Measurements from ENCODE around the gene GPX3.
A peak's percentile ranks its signal among the peaks of the same experiment; 100 is the strongest.

DNA sequence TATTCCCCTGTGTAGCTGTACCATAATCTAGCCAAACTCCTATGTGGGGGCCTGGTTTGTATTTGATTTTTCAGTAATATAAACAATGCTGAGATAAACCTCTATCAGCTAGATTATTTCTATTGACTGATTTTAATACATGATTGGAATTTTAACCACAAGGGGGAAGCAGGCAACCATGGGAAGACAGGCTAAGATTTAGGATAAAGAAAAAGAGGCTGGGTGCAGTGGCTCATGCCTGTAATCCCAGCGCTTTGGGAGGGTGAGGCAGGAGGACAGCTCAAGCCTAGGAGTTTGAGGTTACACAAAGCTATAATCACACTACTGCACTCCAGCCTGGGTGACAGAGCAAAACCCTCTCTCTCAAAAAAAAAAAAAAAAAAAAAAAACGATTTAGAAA lies 18.1 kb upstream of the GPX3 start:
- TF ChIP-seq, protein P1, sequence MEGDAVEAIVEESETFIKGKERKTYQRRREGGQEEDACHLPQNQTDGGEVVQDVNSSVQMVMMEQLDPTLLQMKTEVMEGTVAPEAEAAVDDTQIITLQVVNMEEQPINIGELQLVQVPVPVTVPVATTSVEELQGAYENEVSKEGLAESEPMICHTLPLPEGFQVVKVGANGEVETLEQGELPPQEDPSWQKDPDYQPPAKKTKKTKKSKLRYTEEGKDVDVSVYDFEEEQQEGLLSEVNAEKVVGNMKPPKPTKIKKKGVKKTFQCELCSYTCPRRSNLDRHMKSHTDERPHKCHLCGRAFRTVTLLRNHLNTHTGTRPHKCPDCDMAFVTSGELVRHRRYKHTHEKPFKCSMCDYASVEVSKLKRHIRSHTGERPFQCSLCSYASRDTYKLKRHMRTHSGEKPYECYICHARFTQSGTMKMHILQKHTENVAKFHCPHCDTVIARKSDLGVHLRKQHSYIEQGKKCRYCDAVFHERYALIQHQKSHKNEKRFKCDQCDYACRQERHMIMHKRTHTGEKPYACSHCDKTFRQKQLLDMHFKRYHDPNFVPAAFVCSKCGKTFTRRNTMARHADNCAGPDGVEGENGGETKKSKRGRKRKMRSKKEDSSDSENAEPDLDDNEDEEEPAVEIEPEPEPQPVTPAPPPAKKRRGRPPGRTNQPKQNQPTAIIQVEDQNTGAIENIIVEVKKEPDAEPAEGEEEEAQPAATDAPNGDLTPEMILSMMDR (IDR thresholded peaks at IDR 0.05 in 2 of 3, conservative IDR thresholded peaks at IDR 0.05 in 1 of 3; ENCODE audit: control insufficient read depth in 2 of 3, extremely low read depth in 1 of 3, insufficient read depth in 1 of 3, low read depth in 3 of 3, low read length in 3 of 3): no peak; a peak in 1 of 6 replicates
- no peak for TF ChIP-seq SIX5 (IDR thresholded peaks at IDR 0.05; ENCODE audit: low read depth, low read length, severe bottlenecking)
- peak; percentile 42 for TF ChIP-seq RAD21 (IDR thresholded peaks at IDR 0.05; ENCODE audit: insufficient read depth, low read depth, low read length)
- no peak for TF ChIP-seq EZH2 (IDR thresholded peaks at IDR 0.05; ENCODE audit: borderline replicate concordance, control insufficient read depth, low read depth, low read length)
- no peak for TF ChIP-seq TCF12 (IDR thresholded peaks at IDR 0.05; ENCODE audit: low read depth, low read length)
- peak; percentile 25; the same call in 1 of the 2 replicates for TF ChIP-seq SMC3 (IDR thresholded peaks at IDR 0.05; ENCODE audit: borderline replicate concordance, low read length)
- TF ChIP-seq TAF1 (IDR thresholded peaks at IDR 0.05; ENCODE audit: borderline replicate concordance, low read depth, low read length): no peak
- no peak for TF ChIP-seq HDAC6 (IDR thresholded peaks at IDR 0.05; ENCODE audit: unreplicated experiment)
